Activated T-helper 2 cell treated with anti-CD3 and anti-CD28 coated beads, Interferon-gamma antibody, Interleukin-2, Interleukin-4, amounts not matched to agents 10 μg/mL and 5 μg/mL and 100 μg/mL, durations not matched to agents 14 hours and 24 hours and 36 hours (primary cell): ENCODE results near the gene ATP5PD. TPM values are rescaled to one million over a fixed set of nuclear protein-coding genes. Genes with fewer than 3 reads are reported as not detected.
"Not testable (repeated sequence)": the region's sequence is repeated elsewhere in the genome, so short reads cannot be mapped to it uniquely, and the experiment has no call there.

Source experiments
- DNase-seq: peaks from one replicate; pipeline ENCODE4 v3.0.0; 2021; ENCODE audit warnings: low spot score
- H3K27ac Mint-ChIP-seq: one replicate; pipeline ENCODE4 v1.8.0; 2021; ENCODE audit warnings: mixed read lengths
- H3K27me3 Mint-ChIP-seq: one replicate; pipeline ENCODE4 v1.8.0; 2021; ENCODE audit warnings: low read depth, mixed read lengths
- H3K36me3 Mint-ChIP-seq: one replicate; pipeline ENCODE4 v1.8.0; 2021; ENCODE audit warnings: low read depth, mixed read lengths
- H3K4me1 Mint-ChIP-seq: one replicate; pipeline ENCODE4 v1.8.0; 2021; ENCODE audit warnings: low read depth, mixed read lengths
- H3K4me3 Mint-ChIP-seq: one replicate; pipeline ENCODE4 v1.8.0; 2021; ENCODE audit warnings: low read depth, mild to moderate bottlenecking, moderate library complexity, mixed read lengths
- H3K9me3 Mint-ChIP-seq: one replicate; pipeline ENCODE4 v1.8.0; 2021; ENCODE audit warnings: mixed read lengths
- intact Hi-C: fragments of 100-400 bp; cut with micrococcal nuclease; formaldehyde crosslinking; loops from one replicate; pipeline ENCODE4 v1.15.1; 2023
- total RNA-seq: library from RNA; stranded (reverse); gene quantifications from 2 replicates; pipeline ENCODE4 v1.2.3, GENCODE V29; 2022

Gene ATP5PD
- total RNA-seq, 1 donor from 2014 or later = 170 TPM

- Mint-ChIP-seq H3K4me3 (no peak overlapping the region), H3K9me3 (no peaks in the 10 kb centered on the region), H3K27me3 (no peaks in the 10 kb centered on the region), H3K4me1 (peaks cover 13% of the 10 kb centered on the region), H3K36me3 (peaks cover 59% of the 10 kb centered on the region), H3K27ac (no peak overlapping the region)
- intact Hi-C loops = no loop called here
- no peak for DNase-seq
These were observed 12.9 kb upstream of the ATP5PD start for GRCh38 chr17:75059369-75060345.

GRCh38 chr17:75051941-75052340, 5.2 kb upstream of the ATP5PD start:
- Mint-ChIP-seq H3K4me3 (no peak overlapping the region), H3K27ac (no peak overlapping the region), H3K4me1 (peaks cover 21% of the 10 kb centered on the region), H3K9me3 (no peaks in the 10 kb centered on the region), H3K36me3 (peaks cover 46% of the 10 kb centered on the region), H3K27me3 (no peaks in the 10 kb centered on the region)
- intact Hi-C loops = no loop called here
- no peak for DNase-seq

GRCh38 chr17:75049706-75050105, 2.9 kb upstream of the ATP5PD start:
- H3K9me3 Mint-ChIP-seq = no peaks in the 10 kb centered on the region
- DNase-seq = no peak
- H3K27ac Mint-ChIP-seq = no peak overlapping the region
- no peaks in the 10 kb centered on the region for H3K27me3 Mint-ChIP-seq
- H3K4me1 Mint-ChIP-seq = peaks cover 29% of the 10 kb centered on the region
- intact Hi-C loops = loop anchor here (5.0 kb wide), 1 partner anchor 153 kb away; no protein-coding TSS in a partner anchor
- H3K4me3 Mint-ChIP-seq = no peak overlapping the region
- H3K36me3 Mint-ChIP-seq = peaks cover 35% of the 10 kb centered on the region

GRCh38 chr17:75049057-75049456, 2.3 kb upstream of the ATP5PD start:
- peak overlapping the region; percentile 95 for H3K4me3 Mint-ChIP-seq
- peaks cover 33% of the 10 kb centered on the region for H3K4me1 Mint-ChIP-seq
- H3K27ac Mint-ChIP-seq = no peak overlapping the region
- peaks cover 31% of the 10 kb centered on the region for H3K36me3 Mint-ChIP-seq
- no peaks in the 10 kb centered on the region for H3K9me3 Mint-ChIP-seq
- intact Hi-C loops = loop anchor here (5.0 kb wide), 1 partner anchor 153 kb away; no protein-coding TSS in a partner anchor
- no peaks in the 10 kb centered on the region for H3K27me3 Mint-ChIP-seq
- no peak for DNase-seq

GRCh38 chr17:75048249-75048878, 1.6 kb upstream of the ATP5PD start:
- Mint-ChIP-seq H3K4me3 (peak overlapping the region; percentile 95), H3K27ac (peak overlapping the region; percentile 85), H3K36me3 (peaks cover 27% of the 10 kb centered on the region), H3K9me3 (no peaks in the 10 kb centered on the region), H3K4me1 (peaks cover 33% of the 10 kb centered on the region), H3K27me3 (no peaks in the 10 kb centered on the region)
- intact Hi-C loops = loop anchor here (5.0 kb wide), 1 partner anchor 154 kb away; no protein-coding TSS in a partner anchor
- no peak for DNase-seq

- intact Hi-C loops = loop anchor here (1.0 to 5.0 kb wide), 2 partner anchors 12 to 155 kb away; no protein-coding TSS in a partner anchor
- H3K4me3 Mint-ChIP-seq = peak overlapping the region; percentile 95
- H3K27me3 Mint-ChIP-seq = no peaks in the 10 kb centered on the region
- H3K9me3 Mint-ChIP-seq = no peaks in the 10 kb centered on the region
- H3K4me1 Mint-ChIP-seq = peaks cover 34% of the 10 kb centered on the region
- DNase-seq = peak; percentile 30
- peak overlapping the region; percentile 85 for H3K27ac Mint-ChIP-seq
- peaks cover 22% of the 10 kb centered on the region for H3K36me3 Mint-ChIP-seq
These were observed 779 bp upstream of the ATP5PD start for GRCh38 chr17:75047398-75048098.

- not testable (repeated sequence) for H3K27me3 Mint-ChIP-seq, H3K9me3 Mint-ChIP-seq, DNase-seq
- intact Hi-C loops = loop anchor here (5.0 kb wide), 1 partner anchor 156 kb away; no protein-coding TSS in a partner anchor
- Mint-ChIP-seq H3K36me3 (peaks cover 21% of the 10 kb centered on the region), H3K27ac (peak overlapping the region; percentile 86), H3K4me1 (peaks cover 35% of the 10 kb centered on the region), H3K4me3 (peak overlapping the region; percentile 98)
These were observed 793 bp downstream of the ATP5PD start for GRCh38 chr17:75045946-75046406.

- Mint-ChIP-seq H3K27me3 (no peaks in the 10 kb centered on the region), H3K4me3 (peak overlapping the region; percentile 37), H3K27ac (no peak overlapping the region), H3K36me3 (peaks cover 30% of the 10 kb centered on the region), H3K9me3 (no peaks in the 10 kb centered on the region), H3K4me1 (peaks cover 34% of the 10 kb centered on the region)
- intact Hi-C loops = loop anchor here (5.0 kb wide), 1 partner anchor 158 kb away; no protein-coding TSS in a partner anchor
- no peak for DNase-seq
These were observed 2.1 kb downstream of the ATP5PD start for GRCh38 chr17:75044716-75045115.

GRCh38 chr17:75043789-75044188, 3.0 kb downstream of the ATP5PD start:
- Mint-ChIP-seq H3K36me3 (peaks cover 31% of the 10 kb centered on the region), H3K4me1 (peaks cover 27% of the 10 kb centered on the region)
- H3K4me3 Mint-ChIP-seq, H3K9me3 Mint-ChIP-seq, intact Hi-C loops, DNase-seq, H3K27ac Mint-ChIP-seq, H3K27me3 Mint-ChIP-seq: not testable (repeated sequence)

GRCh38 chr17:75041656-75042280, 5.0 kb downstream of the ATP5PD start:
- Mint-ChIP-seq H3K9me3 (no peaks in the 10 kb centered on the region), H3K4me3 (no peak overlapping the region), H3K36me3 (peaks cover 40% of the 10 kb centered on the region), H3K27ac (no peak overlapping the region), H3K27me3 (no peaks in the 10 kb centered on the region), H3K4me1 (peaks cover 18% of the 10 kb centered on the region)
- DNase-seq = no peak
- intact Hi-C loops = no loop called here

GRCh38 chr17:75039238-75039637, 7.5 kb downstream of the ATP5PD start:
- H3K27ac Mint-ChIP-seq = no peak overlapping the region
- intact Hi-C loops = no loop called here

More at GRCh38 chr17:75039238-75039637, 7.5 kb downstream of the ATP5PD start:
- Mint-ChIP-seq H3K4me3 (no peak overlapping the region), H3K36me3 (peaks cover 43% of the 10 kb centered on the region), H3K4me1 (peaks cover 13% of the 10 kb centered on the region), H3K9me3 (no peaks in the 10 kb centered on the region), H3K27me3 (no peaks in the 10 kb centered on the region)
- no peak for DNase-seq
